Measurements from ENCODE around the gene VIT. TPM values are rescaled to one million over a fixed set of nuclear protein-coding genes. Genes with fewer than 3 reads are reported as not detected.

The VIT gene
- total and polyA plus RNA-seq, 3 experiments from 2014 or later, result 0.08 TPM; not detected in 2

DNA sequence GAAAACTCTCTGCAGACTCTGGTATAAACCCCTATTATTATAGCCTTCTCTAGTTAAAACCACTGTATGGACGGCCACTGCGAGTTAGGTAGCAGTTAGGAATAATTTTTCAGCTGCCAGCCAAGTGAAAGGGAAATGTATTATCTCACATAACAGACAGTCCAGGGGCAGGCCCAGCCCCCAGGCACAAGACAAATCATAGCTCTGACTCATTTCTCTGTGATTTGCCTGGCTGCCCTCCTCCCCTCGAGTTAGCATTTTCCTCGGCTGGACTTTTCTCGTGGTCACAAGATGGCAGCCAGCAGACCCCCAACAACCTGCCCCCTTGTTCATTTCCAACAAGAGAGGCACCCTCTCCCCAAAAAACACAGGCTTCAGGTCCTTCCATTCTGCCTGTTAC lies 10.5 kb downstream of the VIT start:
- H3K4me3 Mint-ChIP-seq, result no peak overlapping the region
- H3K36me3 Mint-ChIP-seq, result no peaks in the 10 kb centered on the region
- H3K27ac Mint-ChIP-seq, result no peak overlapping the region
- H3K9me3 Mint-ChIP-seq, result peaks cover 2 to 7% (median 3%) of the 10 kb centered on the region in 5 donors
- no peaks in the 10 kb centered on the region for H3K9me3 ChIP-seq (ENCODE audit: low read length)
- H3K27ac ChIP-seq (ENCODE audit: low read depth, low read length), result no peak overlapping the region
- H3K4me3 ChIP-seq (ENCODE audit: low read length), result no peak overlapping the region
- DNase-seq, result no peak
- POLR2A ChIA-PET, result no interaction called here
- CTCF ChIA-PET, result no interaction called here
- peaks cover 3 to 39% of the 10 kb centered on the region in 2 donors for H3K27me3 Mint-ChIP-seq
- H3K27me3 ChIP-seq (ENCODE audit: insufficient read depth, low read length, poor library complexity, severe bottlenecking), result no peaks in the 10 kb centered on the region
- H3K4me1 Mint-ChIP-seq, result no peaks in the 10 kb centered on the region
- no peaks in the 10 kb centered on the region for H3K4me1 ChIP-seq (ENCODE audit: insufficient read depth, low read length)
- no peaks in the 10 kb centered on the region for H3K36me3 ChIP-seq (ENCODE audit: insufficient read depth, low read length)

DNA sequence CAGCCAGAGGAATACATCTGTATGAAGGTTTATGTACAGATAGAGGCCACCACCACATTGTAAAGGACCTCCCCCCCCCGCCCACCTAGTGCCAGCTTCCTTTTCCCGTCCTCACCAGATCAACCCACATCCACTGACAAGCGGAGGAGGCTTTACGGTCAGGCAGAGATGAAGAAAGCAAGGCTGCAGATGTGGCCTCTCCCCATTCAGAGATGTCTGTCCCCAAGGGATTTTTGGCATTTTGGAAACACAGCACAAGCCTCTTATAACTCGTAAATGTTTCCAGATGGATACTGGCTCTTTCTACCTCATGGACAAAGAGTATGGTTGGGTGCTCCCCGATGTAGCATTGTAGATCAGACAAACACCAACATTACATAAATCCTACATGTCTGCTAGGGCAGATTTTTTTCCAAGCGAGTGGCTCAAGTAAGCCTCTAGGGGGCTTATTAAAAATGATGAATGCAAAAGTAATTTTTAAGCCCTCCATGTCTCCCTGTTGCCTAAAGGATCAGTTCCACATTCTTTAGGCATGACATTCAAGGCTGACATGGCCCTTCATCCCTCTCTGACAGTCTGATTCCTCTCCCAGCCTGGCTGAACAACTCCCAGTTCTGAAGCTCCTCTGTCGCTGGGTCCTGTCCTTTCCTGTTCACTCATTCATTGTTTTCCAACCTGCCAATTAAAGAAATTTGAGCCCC lies 11.7 kb downstream of the VIT start:
- Mint-ChIP-seq H3K9me3 (peaks cover 2 to 7% (median 3%) of the 10 kb centered on the region in 5 donors), H3K4me3 (no peak overlapping the region), H3K4me1 (no peaks in the 10 kb centered on the region), H3K27me3 (peaks cover 7 to 45% of the 10 kb centered on the region in 2 donors), H3K27ac (peak overlapping the region in 1 of 8 donors; percentile 64), H3K36me3 (no peaks in the 10 kb centered on the region)
- CTCF ChIA-PET, result no interaction called here
- Histone ChIP-seq H3K36me3 (ENCODE audit: insufficient read depth, low read length) (no peaks in the 10 kb centered on the region), H3K4me1 (ENCODE audit: insufficient read depth, low read length) (no peaks in the 10 kb centered on the region), H3K27me3 (ENCODE audit: insufficient read depth, low read length, poor library complexity, severe bottlenecking) (no peaks in the 10 kb centered on the region), H3K4me3 (ENCODE audit: low read length) (no peak overlapping the region), H3K27ac (ENCODE audit: low read depth, low read length) (no peak overlapping the region), H3K9me3 (ENCODE audit: low read length) (no peaks in the 10 kb centered on the region)
- POLR2A ChIA-PET, result no interaction called here
- DNase-seq, result no peak

DNA sequence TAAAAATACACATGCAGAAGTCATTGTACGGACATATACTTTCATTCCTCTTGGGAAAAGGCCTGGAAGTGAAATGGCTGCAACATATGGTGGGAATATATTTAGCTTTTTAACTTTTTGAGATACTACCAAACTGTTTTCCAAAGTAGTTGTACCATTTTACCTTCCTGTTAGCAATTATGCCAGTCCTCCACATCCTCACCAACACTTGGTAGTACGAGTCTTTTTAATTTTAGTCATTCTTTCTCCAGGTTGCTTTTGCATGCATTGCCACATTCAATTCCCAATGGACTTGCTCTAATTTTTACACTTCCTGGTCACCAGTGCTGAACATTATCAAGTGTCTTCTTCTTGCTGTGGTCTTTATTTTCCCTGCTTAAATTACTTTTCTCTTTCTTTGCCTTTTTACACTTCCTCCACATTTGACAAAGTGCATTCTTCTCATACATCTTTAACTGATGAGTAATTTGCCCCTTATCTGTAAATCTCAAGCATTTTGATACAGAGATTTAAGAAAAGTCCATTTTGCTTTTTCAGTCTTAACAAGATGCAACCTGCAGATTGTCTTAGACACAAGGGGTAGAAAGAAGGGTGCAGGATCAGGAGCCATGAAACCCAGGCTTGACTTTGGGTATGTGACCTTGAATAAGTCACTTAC lies 14.5 kb downstream of the VIT start:
- Histone ChIP-seq H3K4me1 (ENCODE audit: insufficient read depth, low read length) (no peaks in the 10 kb centered on the region), H3K9me3 (ENCODE audit: low read length) (no peaks in the 10 kb centered on the region), H3K4me3 (ENCODE audit: low read length) (no peak overlapping the region), H3K36me3 (ENCODE audit: insufficient read depth, low read length) (no peaks in the 10 kb centered on the region), H3K27ac (ENCODE audit: low read depth, low read length) (no peak overlapping the region), H3K27me3 (ENCODE audit: insufficient read depth, low read length, poor library complexity, severe bottlenecking) (no peaks in the 10 kb centered on the region)
- peaks cover 6 to 46% of the 10 kb centered on the region in 2 donors for H3K27me3 Mint-ChIP-seq
- CTCF ChIA-PET, result no interaction called here
- POLR2A ChIA-PET, result no interaction called here
- no peaks in the 10 kb centered on the region for H3K36me3 Mint-ChIP-seq
- no peak overlapping the region for H3K27ac Mint-ChIP-seq
- DNase-seq, result no peak
- no peak overlapping the region for H3K4me3 Mint-ChIP-seq
- peaks cover 2 to 7% (median 3%) of the 10 kb centered on the region in 5 donors for H3K9me3 Mint-ChIP-seq
- H3K4me1 Mint-ChIP-seq, result no peaks in the 10 kb centered on the region

DNA sequence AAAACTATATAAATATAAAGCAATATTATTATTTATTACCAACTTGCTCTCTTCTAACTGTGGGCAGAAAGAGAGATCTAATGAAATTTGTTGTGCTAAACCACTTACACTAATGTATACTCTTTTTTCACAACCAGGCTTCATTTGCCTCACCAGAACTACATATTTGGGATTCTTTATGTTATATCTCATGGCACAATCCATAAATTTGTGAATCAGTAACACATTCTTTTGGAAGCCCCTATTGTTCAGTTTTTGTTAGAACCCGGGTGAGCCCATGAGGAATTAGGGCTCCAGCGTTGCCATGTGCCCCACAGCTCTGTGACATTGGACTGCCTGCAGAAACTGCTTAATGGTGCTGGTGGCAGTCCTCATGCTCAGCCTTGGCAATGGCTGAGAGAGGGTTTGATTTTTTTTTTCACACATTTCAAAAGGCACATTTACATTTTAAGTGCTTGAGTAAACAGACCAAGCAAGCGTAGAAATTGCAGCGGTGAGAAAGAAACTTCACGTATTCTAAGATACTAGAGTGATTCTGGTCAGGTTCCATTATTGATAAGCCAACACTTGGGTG lies 15.3 kb downstream of the VIT start:
- no peaks in the 10 kb centered on the region for H3K27me3 ChIP-seq (ENCODE audit: insufficient read depth, low read length, poor library complexity, severe bottlenecking)
- no peak overlapping the region for H3K27ac Mint-ChIP-seq
- H3K4me1 ChIP-seq (ENCODE audit: insufficient read depth, low read length), result no peaks in the 10 kb centered on the region
- ChIA-PET POLR2A (no interaction called here), CTCF (no interaction called here)
- no peaks in the 10 kb centered on the region for H3K36me3 Mint-ChIP-seq
- no peak overlapping the region for H3K4me3 Mint-ChIP-seq
- peaks cover 6 to 39% of the 10 kb centered on the region in 2 donors for H3K27me3 Mint-ChIP-seq
- no peak overlapping the region for H3K27ac ChIP-seq (ENCODE audit: low read depth, low read length)
- peaks cover 2 to 7% (median 3%) of the 10 kb centered on the region in 5 donors for H3K9me3 Mint-ChIP-seq
- no peak for DNase-seq
- H3K4me3 ChIP-seq (ENCODE audit: low read length), result no peak overlapping the region
- no peaks in the 10 kb centered on the region for H3K9me3 ChIP-seq (ENCODE audit: low read length)
- no peaks in the 10 kb centered on the region for H3K4me1 Mint-ChIP-seq
- H3K36me3 ChIP-seq (ENCODE audit: insufficient read depth, low read length), result no peaks in the 10 kb centered on the region

DNA sequence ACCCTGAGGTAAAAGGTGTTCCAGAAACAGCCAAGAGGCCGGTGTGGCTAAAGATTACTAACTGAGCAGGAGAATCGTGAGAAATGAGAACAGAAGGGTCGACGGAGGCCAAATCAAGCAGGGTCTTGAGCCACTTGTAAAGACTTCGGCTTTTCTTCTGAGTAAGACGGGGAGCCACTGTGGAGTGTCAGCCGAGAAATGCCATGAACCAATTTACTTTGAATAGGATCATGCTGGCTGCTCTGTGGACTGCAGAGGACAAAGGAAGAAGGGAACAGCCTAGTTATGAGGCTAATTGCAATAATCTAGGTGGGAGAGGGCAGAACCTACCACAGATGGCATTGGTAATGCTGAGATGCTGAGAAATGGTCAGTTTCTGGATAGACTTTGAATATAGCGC lies 16.8 kb downstream of the VIT start:
- H3K27me3 ChIP-seq (ENCODE audit: insufficient read depth, low read length, poor library complexity, severe bottlenecking), result no peaks in the 10 kb centered on the region
- Mint-ChIP-seq H3K9me3 (peaks cover 2 to 7% (median 3%) of the 10 kb centered on the region in 5 donors), H3K27me3 (peaks cover 6 to 27% of the 10 kb centered on the region in 2 donors), H3K36me3 (no peaks in the 10 kb centered on the region), H3K4me3 (no peak overlapping the region), H3K27ac (no peak overlapping the region), H3K4me1 (no peaks in the 10 kb centered on the region)
- no peaks in the 10 kb centered on the region for H3K9me3 ChIP-seq (ENCODE audit: low read length)
- CTCF ChIA-PET, result no interaction called here
- no peaks in the 10 kb centered on the region for H3K4me1 ChIP-seq (ENCODE audit: insufficient read depth, low read length)
- H3K4me3 ChIP-seq (ENCODE audit: low read length), result no peak overlapping the region
- no peak overlapping the region for H3K27ac ChIP-seq (ENCODE audit: low read depth, low read length)
- no peak for DNase-seq
- no peaks in the 10 kb centered on the region for H3K36me3 ChIP-seq (ENCODE audit: insufficient read depth, low read length)
- POLR2A ChIA-PET, result no interaction called here

DNA sequence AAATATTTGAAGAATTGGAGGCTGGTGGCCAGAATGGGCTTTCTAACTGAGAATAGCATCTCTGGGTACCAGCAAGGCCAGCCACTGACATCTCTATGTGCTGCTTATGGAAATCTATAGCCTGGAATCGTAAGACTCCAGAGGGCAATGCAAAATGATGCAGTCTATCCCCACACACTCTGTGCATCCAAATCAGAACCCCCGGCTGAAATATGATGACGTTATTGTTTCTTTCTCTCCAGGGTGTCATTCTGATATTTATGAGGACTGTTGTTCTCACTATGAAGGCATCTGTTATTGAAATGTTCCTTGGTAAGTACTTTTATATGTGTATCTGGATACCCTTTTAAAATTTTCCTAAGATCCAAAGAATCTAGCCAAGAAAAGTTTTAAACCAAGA lies 19.6 kb downstream of the VIT start:
- H3K4me3 ChIP-seq (ENCODE audit: low read length), result no peak overlapping the region
- H3K4me3 Mint-ChIP-seq, result no peak overlapping the region
- ChIA-PET POLR2A (no interaction called here), CTCF (no interaction called here)
- H3K9me3 Mint-ChIP-seq, result peaks cover under 1 to 2% (median 1%) of the 10 kb centered on the region in 5 donors
- H3K4me1 Mint-ChIP-seq, result no peaks in the 10 kb centered on the region
- H3K27me3 ChIP-seq (ENCODE audit: insufficient read depth, low read length, poor library complexity, severe bottlenecking), result no peaks in the 10 kb centered on the region
- no peaks in the 10 kb centered on the region for H3K4me1 ChIP-seq (ENCODE audit: insufficient read depth, low read length)
- DNase-seq, result no peak
- H3K9me3 ChIP-seq (ENCODE audit: low read length), result no peaks in the 10 kb centered on the region
- H3K27ac Mint-ChIP-seq, result no peak overlapping the region
- H3K36me3 ChIP-seq (ENCODE audit: insufficient read depth, low read length), result no peaks in the 10 kb centered on the region
- no peaks in the 10 kb centered on the region for H3K36me3 Mint-ChIP-seq
- no peak overlapping the region for H3K27ac ChIP-seq (ENCODE audit: low read depth, low read length)
- peaks cover 6 to 23% of the 10 kb centered on the region in 2 donors for H3K27me3 Mint-ChIP-seq

DNA sequence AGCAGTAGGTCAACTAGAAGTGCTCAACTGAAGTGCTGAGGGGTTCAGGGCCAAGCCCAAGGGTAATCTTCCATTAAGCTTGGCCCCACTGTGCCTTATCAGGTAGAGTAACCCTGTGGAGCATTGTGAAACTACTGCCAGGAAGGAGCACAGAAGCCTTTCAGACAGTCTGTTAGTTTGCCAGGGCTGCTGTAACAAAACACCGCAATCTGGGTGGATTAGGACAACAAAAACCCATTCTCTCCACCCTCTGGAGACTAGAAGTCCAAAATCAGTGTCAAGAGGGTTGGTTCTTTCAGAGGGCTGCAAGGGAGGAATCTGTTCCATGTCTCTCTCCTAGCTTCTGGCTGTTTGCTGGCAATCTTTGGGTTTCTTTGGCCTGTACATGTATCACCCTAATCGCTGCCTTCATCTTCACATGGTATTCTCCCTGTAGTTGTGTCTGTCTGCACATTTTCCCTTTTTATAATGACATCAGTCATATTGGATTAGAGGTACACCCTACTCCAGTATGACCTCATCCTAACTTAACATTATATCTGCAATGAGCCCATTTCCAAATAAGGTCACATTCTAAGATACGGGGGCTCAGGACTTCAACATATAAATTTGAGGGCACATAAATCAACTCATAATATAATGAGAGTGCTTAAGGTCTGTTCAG lies 21.2 kb downstream of the VIT start:
- Histone ChIP-seq H3K9me3 (ENCODE audit: low read length) (no peaks in the 10 kb centered on the region), H3K36me3 (ENCODE audit: insufficient read depth, low read length) (no peaks in the 10 kb centered on the region), H3K27me3 (ENCODE audit: insufficient read depth, low read length, poor library complexity, severe bottlenecking) (no peaks in the 10 kb centered on the region), H3K4me3 (ENCODE audit: low read length) (no peak overlapping the region), H3K27ac (ENCODE audit: low read depth, low read length) (no peak overlapping the region), H3K4me1 (ENCODE audit: insufficient read depth, low read length) (no peaks in the 10 kb centered on the region)
- H3K36me3 Mint-ChIP-seq, result no peaks in the 10 kb centered on the region
- H3K4me1 Mint-ChIP-seq, result no peaks in the 10 kb centered on the region
- no peak for DNase-seq
- H3K9me3 Mint-ChIP-seq, result no peaks in the 10 kb centered on the region
- H3K4me3 Mint-ChIP-seq, result no peak overlapping the region
- peaks cover 4 to 20% of the 10 kb centered on the region in 2 donors for H3K27me3 Mint-ChIP-seq
- CTCF ChIA-PET, result no interaction called here
- POLR2A ChIA-PET, result no interaction called here
- H3K27ac Mint-ChIP-seq, result no peak overlapping the region

DNA sequence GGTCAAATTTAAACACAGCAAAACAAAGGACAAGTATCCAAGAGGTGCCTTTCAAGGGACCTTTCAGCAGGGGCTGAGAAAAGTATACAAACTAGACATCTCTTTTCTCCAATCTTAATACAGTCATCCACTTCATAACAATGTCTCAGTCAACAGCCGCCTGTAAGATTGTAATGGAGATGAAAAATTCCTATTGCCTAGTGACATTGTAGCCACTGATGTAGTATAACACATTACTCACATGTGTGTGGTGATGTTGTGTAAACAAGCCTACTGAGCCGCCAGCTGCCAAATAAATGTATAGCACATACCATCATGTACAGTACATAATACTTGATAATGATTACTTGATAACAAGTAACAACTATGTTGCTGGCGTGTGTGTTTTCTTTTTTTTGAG lies 31.0 kb downstream of the VIT start:
- H3K4me3 ChIP-seq (ENCODE audit: low read length), result no peak overlapping the region
- H3K9me3 Mint-ChIP-seq, result peaks cover 0 to 5% (median 0%) of the 10 kb centered on the region in 5 donors
- H3K36me3 ChIP-seq (ENCODE audit: insufficient read depth, low read length), result no peaks in the 10 kb centered on the region
- H3K27ac ChIP-seq (ENCODE audit: low read depth, low read length), result no peak overlapping the region
- CTCF ChIA-PET, result no interaction called here
- H3K27me3 ChIP-seq (ENCODE audit: insufficient read depth, low read length, poor library complexity, severe bottlenecking), result no peaks in the 10 kb centered on the region
- no peak overlapping the region for H3K4me3 Mint-ChIP-seq
- H3K9me3 ChIP-seq (ENCODE audit: low read length), result no peaks in the 10 kb centered on the region
- peaks cover 0 to 35% of the 10 kb centered on the region in 2 donors for H3K27me3 Mint-ChIP-seq
- POLR2A ChIA-PET, result no interaction called here
- H3K4me1 Mint-ChIP-seq, result no peaks in the 10 kb centered on the region
- H3K27ac Mint-ChIP-seq, result no peak overlapping the region
- no peaks in the 10 kb centered on the region for H3K36me3 Mint-ChIP-seq
- no peak for DNase-seq
- no peaks in the 10 kb centered on the region for H3K4me1 ChIP-seq (ENCODE audit: insufficient read depth, low read length)
